MCF 10A (cell line): ENCODE results near the gene DLX5. TPM values are rescaled to one million over a fixed set of nuclear protein-coding genes. Genes with fewer than 3 reads are reported as not detected.

Experiments
- BruUV-seq: library from RNA; stranded (reverse); fragments of 400-500 nt; replicated peaks from 2 replicates; lab custom pipeline; 2021; lab: Mats Ljungman, UMichigan
- CTCF ChIA-PET: fragments of 300-600 bp; sonication (Branson Sonifier 250); formaldehyde crosslinking; extraction: SDS; loops from one replicate; lab custom pipeline; 2021; ENCODE audit warnings: antibody characterized with exemption, inconsistent platforms; lab: Yijun Ruan, JAX
- POLR2A ChIA-PET: fragments of 300-600, 350-650 bp; sonication (Branson Sonifier 250); formaldehyde crosslinking; extraction: SDS; loops from one replicate; lab custom pipeline; 2020; ENCODE audit warnings: antibody characterized with exemption, inconsistent platforms; lab: Yijun Ruan, JAX
- DNase-seq: peaks from one replicate; pipeline ENCODE4 v3.0.0-alpha.2; 2018; ENCODE audit not compliant: unreplicated experiment
- H3K27ac Mint-ChIP-seq: one replicate; pipeline ENCODE4 v1.8.0; 2022; ENCODE audit warnings: mild to moderate bottlenecking, low read depth, mixed read lengths; ENCODE audit not compliant: unreplicated experiment
- H3K27me3 Mint-ChIP-seq: one replicate; pipeline ENCODE4 v1.8.0; 2022; ENCODE audit warnings: mixed read lengths; ENCODE audit not compliant: insufficient read depth, unreplicated experiment
- H3K36me3 Mint-ChIP-seq: one replicate; pipeline ENCODE4 v1.8.0; 2022; ENCODE audit warnings: mild to moderate bottlenecking, moderate library complexity, mixed read lengths; ENCODE audit not compliant: insufficient read depth, unreplicated experiment
- H3K4me1 Mint-ChIP-seq: one replicate; pipeline ENCODE4 v1.8.0; 2022; ENCODE audit warnings: mixed read lengths; ENCODE audit not compliant: insufficient read depth, unreplicated experiment
- H3K4me3 Mint-ChIP-seq: one replicate; pipeline ENCODE4 v1.8.0; 2022; ENCODE audit warnings: mild to moderate bottlenecking, moderate library complexity, mixed read lengths; ENCODE audit not compliant: unreplicated experiment
- H3K9me3 Mint-ChIP-seq: one replicate; pipeline ENCODE4 v1.8.0; 2022; ENCODE audit warnings: mixed read lengths; ENCODE audit not compliant: unreplicated experiment
- intact Hi-C: fragments of 100-400 bp; cut with micrococcal nuclease; formaldehyde crosslinking; loops from 2 replicates; pipeline ENCODE4 v1.14.1; 2022
- total RNA-seq: library from RNA; stranded (reverse); gene quantifications from 2 replicates; pipeline ENCODE4 v1.2.3, GENCODE V29; 2022
- TF ChIP-seq, protein P1 (sequence below): fragments of 200-600 bp; IDR thresholded peaks from one replicate; pipeline ENCODE4 v1.8.0; 2022; ENCODE audit warnings: antibody characterized with exemption, mild to moderate bottlenecking; ENCODE audit not compliant: unreplicated experiment

The DLX5 gene
- total RNA-seq, 1 experiment from 2014 or later = not detected

- ChIA-PET CTCF (interaction anchor here (0.6 to 0.7 kb wide), 2 partner anchors 28 to 1115 kb away, joined by 3 to 4 read pairs; no protein-coding TSS in a partner anchor), POLR2A (no interaction called here)
- no peaks in the 10 kb centered on the region for H3K9me3 Mint-ChIP-seq
- peaks cover 84% of the 10 kb centered on the region for H3K27me3 Mint-ChIP-seq
- H3K4me1 Mint-ChIP-seq = no peaks in the 10 kb centered on the region
- intact Hi-C loops = no loop called here
- no peaks in the 10 kb centered on the region for H3K36me3 Mint-ChIP-seq
- DNase-seq = no peak
- no peak overlapping the region for H3K4me3 Mint-ChIP-seq
- BruUV-seq = no TSS peak
- TF ChIP-seq, protein P1, sequence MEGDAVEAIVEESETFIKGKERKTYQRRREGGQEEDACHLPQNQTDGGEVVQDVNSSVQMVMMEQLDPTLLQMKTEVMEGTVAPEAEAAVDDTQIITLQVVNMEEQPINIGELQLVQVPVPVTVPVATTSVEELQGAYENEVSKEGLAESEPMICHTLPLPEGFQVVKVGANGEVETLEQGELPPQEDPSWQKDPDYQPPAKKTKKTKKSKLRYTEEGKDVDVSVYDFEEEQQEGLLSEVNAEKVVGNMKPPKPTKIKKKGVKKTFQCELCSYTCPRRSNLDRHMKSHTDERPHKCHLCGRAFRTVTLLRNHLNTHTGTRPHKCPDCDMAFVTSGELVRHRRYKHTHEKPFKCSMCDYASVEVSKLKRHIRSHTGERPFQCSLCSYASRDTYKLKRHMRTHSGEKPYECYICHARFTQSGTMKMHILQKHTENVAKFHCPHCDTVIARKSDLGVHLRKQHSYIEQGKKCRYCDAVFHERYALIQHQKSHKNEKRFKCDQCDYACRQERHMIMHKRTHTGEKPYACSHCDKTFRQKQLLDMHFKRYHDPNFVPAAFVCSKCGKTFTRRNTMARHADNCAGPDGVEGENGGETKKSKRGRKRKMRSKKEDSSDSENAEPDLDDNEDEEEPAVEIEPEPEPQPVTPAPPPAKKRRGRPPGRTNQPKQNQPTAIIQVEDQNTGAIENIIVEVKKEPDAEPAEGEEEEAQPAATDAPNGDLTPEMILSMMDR = no peak
- no peak overlapping the region for H3K27ac Mint-ChIP-seq
Observed at GRCh38 chr7:96997512-96998032, 27.1 kb downstream of the DLX5 start.

DNA sequence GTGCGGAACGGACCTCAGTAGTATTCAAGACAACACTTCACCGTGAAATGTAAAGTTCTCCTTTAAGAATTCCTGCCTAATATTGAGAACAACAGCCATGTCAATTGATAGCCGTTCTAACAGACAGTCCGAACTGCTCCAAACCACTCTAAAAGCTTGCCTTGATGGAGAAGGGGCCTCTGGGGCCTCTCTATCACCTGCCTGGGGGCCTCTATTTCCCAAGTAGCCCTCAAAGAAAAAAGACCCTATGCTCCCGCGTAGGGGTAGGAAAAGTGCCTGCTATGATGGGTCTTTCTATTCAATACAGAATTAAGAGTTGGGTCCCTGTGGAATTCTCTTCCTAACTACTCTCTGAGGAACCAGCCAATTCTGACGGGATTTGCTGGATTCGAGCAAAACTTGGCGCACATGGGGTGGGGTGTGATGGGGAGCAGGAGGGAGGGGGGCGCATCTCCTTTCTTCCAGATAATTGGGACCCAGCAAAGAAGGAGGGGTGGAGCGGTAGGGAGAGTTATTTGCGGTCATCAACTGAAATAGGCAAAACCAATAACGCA is 27.6 kb downstream of the DLX5 start:
- DNase-seq = no peak
- Mint-ChIP-seq H3K4me3 (no peak overlapping the region), H3K27me3 (peaks cover 86% of the 10 kb centered on the region), H3K9me3 (no peaks in the 10 kb centered on the region), H3K4me1 (no peaks in the 10 kb centered on the region), H3K27ac (no peak overlapping the region), H3K36me3 (no peaks in the 10 kb centered on the region)
- intact Hi-C loops = no loop called here
- no TSS peak for BruUV-seq
- CTCF ChIA-PET = no interaction called here
- TF ChIP-seq, protein P1 = no peak
- POLR2A ChIA-PET = no interaction called here

GRCh38 chr7:96996111-96996957 is 28.3 kb downstream of the DLX5 start:
- H3K4me3 Mint-ChIP-seq = no peak overlapping the region
- no peak for DNase-seq
- CTCF ChIA-PET = no interaction called here
- TF ChIP-seq, protein P1 = no peak
- intact Hi-C loops = no loop called here
- H3K9me3 Mint-ChIP-seq = no peaks in the 10 kb centered on the region
- no peaks in the 10 kb centered on the region for H3K36me3 Mint-ChIP-seq
- no peak overlapping the region for H3K27ac Mint-ChIP-seq
- H3K4me1 Mint-ChIP-seq = no peaks in the 10 kb centered on the region
- no TSS peak for BruUV-seq
- peaks cover 86% of the 10 kb centered on the region for H3K27me3 Mint-ChIP-seq
- POLR2A ChIA-PET = no interaction called here

DNA sequence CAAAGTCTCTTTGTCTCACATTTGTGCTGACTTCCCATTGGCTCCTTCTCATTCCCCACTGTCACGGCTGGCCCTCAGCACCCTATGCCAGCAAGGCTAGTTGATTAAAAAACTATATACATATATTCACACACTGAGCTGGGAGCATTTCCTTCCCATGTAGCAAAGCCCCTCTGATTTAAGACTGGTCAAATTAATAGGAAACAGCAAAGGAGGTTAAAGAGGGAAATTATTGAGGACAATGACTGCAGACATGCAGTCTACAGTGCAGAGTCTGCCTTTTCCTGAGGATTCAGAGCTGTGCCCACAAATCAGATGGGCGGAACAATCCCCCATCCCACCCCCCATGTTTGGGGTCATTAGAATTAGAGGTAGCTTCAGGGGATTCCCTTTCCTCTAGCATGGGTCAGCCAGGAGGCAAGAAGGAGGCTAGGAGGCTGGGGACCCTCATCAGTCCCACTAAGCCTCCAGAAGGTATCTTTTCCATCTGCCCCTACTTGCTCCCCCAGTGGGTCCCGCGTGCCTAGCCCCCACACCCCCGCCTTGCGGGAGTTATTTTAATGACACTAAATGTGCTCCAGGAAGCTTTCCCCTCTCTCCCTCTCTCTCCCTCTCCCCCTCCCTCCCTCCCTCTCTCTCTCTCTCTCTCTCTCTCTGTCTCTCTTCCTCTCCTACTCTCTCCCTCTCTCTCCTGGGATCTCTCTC is 29.1 kb downstream of the DLX5 start:
- Mint-ChIP-seq H3K4me1 (no peaks in the 10 kb centered on the region), H3K4me3 (no peak overlapping the region), H3K27ac (no peak overlapping the region), H3K27me3 (peaks cover 81% of the 10 kb centered on the region), H3K36me3 (no peaks in the 10 kb centered on the region), H3K9me3 (no peaks in the 10 kb centered on the region)
- DNase-seq = no peak
- TF ChIP-seq, protein P1 = no peak
- ChIA-PET CTCF (no interaction called here), POLR2A (no interaction called here)
- intact Hi-C loops = no loop called here
- BruUV-seq = no TSS peak
